HG03460 (cell line): ENCODE data around the gene DMRTB1.

Source experiments
- ATAC-seq: cut with Tn5 transposase; IDR thresholded peaks from one replicate; pipeline ENCODE4 v1.9.1; 2021; ENCODE audit not compliant: unreplicated experiment

DMRTB1 gene

DNA sequence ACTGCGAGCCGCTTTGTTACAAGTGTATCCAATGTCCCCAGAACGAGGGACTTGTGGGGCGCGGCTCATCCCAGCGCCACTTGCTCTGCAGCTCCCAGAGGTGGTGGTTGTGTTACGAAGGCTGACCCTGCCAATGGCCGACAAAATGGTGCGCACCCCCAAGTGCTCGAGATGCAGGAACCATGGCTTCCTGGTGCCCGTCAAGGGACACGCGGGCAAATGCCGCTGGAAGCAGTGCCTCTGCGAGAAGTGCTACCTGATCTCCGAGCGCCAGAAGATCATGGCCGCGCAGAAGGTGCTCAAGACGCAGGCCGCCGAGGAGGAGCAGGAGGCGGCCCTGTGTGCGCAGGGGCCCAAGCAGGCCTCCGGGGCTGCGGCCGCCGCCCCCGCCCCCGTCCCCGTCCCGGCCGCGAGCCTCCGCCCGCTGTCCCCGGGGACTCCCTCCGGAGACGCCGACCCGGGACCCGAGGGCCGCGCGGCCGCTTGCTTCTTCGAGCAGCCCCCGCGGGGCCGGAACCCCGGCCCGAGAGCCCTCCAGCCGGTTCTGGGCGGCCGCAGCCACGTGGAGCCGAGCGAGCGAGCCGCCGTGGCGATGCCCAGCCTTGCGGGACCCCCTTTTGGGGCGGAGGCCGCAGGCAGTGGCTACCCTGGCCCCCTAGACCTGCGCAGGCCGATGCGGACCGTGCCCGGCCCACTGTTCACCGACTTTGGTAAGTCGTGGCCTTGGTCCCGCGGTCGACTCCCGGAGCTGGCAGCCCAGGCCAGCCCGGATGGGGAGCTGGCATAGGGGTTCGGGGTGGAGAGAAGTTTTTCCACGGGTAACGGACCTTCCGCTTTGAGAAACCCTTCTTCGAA lies at the start of gene DMRTB1:
Gene DMRTB1, plus strand, starts transcription at position 79 of the 855 bp plus-strand sequence. Its CDS starts 55 bp downstream, at position 134.
- no peak for ATAC-seq

GRCh38 chr1:53409695-53410094 lies 49.5 kb upstream of the DMRTB1 start:
- ATAC-seq: no peak

GRCh38 chr1:53410100-53410541 lies 49.1 kb upstream of the DMRTB1 start:
- no peak for ATAC-seq

DNA sequence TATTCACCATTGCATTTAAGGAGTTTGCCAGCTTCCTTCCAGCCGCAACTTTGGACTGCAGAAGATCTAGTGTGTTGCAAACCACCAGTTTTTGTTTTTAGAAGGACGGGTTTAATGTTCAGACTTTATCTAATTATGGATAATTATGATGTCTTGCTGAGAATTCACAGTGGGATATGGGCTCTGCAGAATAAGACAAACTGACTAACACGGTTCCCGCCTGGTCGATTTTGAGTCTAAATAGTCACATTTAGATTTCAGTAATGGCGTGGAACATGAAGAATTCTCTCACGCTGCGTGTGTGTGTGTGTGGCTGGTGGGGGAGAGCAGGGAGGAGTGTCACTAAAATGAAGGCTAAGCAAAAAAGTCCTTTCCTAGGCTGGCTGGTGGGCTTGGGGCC lies 48.5 kb upstream of the DMRTB1 start:
- ATAC-seq: no peak

DNA sequence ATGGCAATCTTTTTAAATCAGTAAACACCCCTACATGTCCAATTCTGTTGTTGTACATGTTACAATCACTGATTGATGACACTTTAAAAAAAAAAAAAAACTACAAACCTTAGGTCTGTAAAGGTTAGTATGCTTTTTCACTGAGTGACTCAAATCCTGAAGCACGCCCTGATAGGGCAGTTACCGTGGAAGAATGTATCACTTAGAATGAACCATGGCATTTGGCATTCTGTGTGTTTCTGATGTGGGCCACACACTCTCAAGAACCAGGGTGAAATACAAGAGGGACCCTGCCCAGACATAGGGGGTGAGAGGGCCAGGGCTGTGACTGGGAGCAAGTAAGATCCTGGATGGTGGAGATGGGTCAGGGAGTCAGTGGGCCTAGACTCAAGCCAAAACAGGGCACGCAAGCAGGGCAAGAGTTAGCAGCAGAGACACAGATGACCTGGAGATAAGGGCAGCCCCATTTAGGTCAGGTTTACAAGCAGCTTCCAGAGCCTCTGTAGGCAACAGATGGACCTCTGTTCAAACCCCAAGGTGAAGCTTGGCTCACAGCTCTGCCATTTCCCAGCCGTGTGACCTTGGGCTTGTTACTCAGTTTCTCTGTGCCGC lies 47.6 kb upstream of the DMRTB1 start:
- ATAC-seq: no peak

GRCh38 chr1:53412285-53413174 lies 46.7 kb upstream of the DMRTB1 start:
- no peak for ATAC-seq

DNA sequence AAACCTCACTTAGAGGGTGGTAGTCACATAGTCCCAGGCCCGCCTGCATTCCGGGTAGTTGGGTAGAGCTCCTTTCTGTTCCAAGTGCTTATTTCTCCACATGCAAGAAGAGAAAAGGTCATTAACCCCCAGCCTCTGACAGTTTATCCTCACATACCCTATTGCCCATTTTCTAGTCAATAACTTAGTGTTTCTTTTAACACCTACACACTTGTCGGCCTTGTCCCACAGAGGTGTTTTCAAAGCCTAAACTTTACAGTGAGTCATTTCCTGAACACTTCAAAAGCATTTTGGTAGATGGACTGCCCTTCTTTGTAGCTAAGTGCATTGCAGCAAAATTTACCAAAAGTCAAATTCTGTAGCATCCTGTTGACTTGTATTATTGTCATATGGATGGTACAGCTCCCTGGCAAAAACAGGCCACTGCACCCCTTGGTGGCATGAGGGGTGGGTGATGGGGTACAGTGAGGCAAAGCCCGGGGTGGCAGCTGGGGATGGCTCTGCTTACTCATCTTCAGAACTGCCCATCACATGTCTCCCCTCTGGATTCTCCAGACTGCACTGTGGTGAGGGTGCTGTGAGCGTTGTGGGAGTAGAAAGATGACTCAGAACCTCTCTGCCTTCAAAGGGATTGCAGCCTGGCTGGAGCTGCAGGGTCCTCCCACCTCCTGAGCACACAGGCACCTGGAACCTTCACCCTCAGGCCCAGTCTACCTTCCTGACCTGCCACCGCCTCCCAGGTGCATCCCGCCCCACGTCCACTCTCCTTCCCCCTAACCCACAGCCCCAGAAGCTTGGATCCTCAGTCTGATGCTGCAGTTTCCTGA lies 45.8 kb upstream of the DMRTB1 start:
- peak; percentile 65 for ATAC-seq

- no peak for ATAC-seq
Measured at GRCh38 chr1:53414632-53415031, 44.6 kb upstream of the DMRTB1 start.

DNA sequence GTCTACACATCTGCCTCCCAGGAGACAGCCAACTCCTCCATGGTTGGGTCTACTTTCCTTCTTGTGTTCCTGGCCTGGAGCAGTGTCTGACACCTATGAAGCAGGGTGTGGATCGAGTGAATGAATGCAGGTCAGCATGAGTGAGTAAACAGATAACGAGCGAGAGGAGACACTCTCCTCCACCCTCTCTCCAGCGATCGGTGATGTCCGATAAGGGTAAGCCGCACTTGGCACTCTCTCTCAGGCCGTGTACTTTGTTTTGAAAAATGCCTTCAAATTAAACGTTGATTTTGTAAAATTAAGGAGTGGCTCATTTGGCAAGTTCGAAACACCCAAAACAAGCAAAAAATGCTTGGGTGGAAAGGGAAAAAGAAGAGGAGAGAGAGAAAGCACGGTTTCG lies 43.8 kb upstream of the DMRTB1 start:
- ATAC-seq: no peak

DNA sequence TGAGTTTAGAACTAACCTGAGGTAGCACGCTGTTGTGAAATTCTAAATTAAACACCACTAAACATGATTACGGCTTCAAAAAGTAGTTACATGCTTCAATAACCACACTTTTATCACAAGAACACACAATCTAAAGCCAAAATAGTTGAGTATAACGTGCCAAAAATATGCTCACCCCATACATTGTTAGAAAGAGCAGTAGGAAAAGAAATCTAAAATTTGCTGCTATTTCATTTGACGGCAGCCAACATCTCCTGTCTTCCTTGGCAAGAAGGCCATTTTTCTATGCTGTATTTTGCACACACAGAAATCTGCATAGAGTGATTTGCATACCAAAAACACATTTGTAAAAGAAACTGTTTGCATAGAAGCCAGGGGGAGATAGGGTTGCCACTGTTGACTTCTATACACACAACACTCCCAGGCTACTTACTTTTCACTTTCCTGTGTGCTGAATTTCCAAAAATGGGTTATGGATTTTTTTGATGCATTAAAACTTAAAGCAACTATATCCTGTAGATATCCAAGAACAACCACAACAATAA lies 42.9 kb upstream of the DMRTB1 start:
- no peak for ATAC-seq

- ATAC-seq: no peak
Measured at GRCh38 chr1:53417074-53417511, 42.1 kb upstream of the DMRTB1 start.

- no peak for ATAC-seq
Measured at GRCh38 chr1:53419034-53419433, 40.2 kb upstream of the DMRTB1 start.

- no peak for ATAC-seq
Measured at GRCh38 chr1:53420341-53420740, 38.9 kb upstream of the DMRTB1 start.

- ATAC-seq: no peak
Measured at GRCh38 chr1:53421208-53421607, 38.0 kb upstream of the DMRTB1 start.

DNA sequence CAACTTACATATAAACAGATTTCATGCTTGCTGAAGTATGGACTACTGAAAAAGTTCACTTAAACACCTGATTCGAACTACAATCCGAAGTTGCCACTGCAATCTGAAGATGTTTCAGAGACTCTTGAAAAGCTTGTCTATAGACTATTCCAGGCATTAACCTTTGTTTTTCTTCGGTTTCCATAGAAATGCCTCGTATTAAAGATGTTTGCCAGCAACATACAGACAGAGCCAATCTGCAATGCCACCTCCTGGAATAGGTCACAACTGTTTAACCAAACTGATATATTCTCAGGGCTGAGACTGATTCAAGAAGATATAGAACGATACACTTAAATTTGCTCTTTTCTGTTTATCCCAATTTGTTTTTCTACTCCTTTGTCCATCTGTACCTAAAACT lies 28.9 kb upstream of the DMRTB1 start:
- ATAC-seq: no peak

DNA sequence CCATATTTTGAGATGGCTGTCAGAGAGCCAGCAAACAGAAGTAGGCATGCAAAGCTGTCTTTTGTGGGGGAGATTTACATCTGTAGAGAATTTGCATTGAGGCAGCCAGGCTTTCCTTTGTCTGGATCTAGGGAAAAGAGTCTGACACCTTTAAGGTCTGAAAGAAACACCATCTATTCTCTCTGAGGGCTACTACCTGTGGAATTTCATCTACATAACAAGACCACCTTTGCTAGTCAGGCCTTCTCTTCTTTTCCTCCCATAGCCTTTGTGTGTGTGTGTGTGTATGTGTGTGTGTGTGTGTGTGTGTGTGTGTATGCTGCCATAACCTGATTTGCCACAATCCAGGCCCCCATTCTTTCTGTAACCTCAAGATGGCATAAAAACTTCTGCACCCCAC lies 28.4 kb upstream of the DMRTB1 start:
- ATAC-seq: no peak

GRCh38 chr1:53431244-53431643 lies 28.0 kb upstream of the DMRTB1 start:
- ATAC-seq: no peak

DNA sequence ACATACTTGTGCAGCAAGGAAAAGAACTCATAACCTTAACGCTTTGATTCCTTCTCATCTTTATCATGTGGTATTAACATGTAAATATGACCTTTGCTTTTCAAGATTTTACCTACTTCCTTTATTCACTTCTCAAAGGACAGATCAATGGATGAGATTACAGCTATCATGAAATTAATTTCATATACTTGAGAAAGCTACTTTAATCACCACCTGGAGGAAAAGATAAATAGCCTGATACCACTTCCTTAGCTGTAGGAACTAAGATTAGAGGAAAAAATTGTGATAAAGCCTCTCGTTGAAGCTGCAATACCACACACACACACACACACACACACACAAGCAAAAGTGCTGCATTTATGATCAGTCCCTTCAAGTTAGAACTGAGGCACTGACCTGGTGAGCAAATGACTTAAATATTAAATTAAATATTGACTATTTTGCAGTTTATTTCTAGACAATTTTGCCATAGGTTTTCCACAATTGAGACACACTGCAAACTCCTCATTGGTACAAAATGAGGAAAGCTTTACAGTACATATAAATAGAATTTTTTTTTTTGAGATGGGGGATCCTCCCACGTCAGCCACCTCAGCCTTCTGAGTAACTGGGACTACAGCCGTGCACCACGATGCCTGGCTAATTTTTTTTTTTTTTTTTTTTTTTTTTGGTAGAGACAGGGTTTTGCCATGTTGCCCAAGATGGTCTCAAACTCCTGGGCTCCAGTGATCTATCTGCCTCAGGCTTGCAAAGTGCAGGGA lies 27.2 kb upstream of the DMRTB1 start:
- no peak for ATAC-seq

- no peak for ATAC-seq
Measured at GRCh38 chr1:53432611-53433010, 26.6 kb upstream of the DMRTB1 start.
